ENCODE data around the gene CLIC1. TPM values are rescaled to one million over a fixed set of nuclear protein-coding genes. Genes with fewer than 3 reads are reported as not detected.

CLIC1 gene
- polyA plus RNA-seq, 1 experiment, result 466 TPM

GRCh38 chr6:31733734-31734133, 2.6 kb downstream of the CLIC1 start:
- H3K9me3 ChIP-seq (ENCODE audit: control insufficient read depth, insufficient read depth, low read length), result peaks cover 4% of the 10 kb centered on the region; the same call in 1 of the 2 replicates
- DNase-seq (ENCODE audit: low read depth, low spot score), result no peak
- ChIA-PET POLR2A (no interaction called here), CTCF (interaction anchor here (0.6 to 0.7 kb wide), 2 partner anchors 73 to 110 kb away, joined by 3 to 11 read pairs; partner anchors contain the start of gene LSM2)
- H3K27me3 ChIP-seq (ENCODE audit: control insufficient read depth, insufficient read depth, low read length), result no peaks in the 10 kb centered on the region
- TF ChIP-seq CTCF (IDR thresholded peaks at IDR 0.05; ENCODE audit: low read depth, low read length), result no peak
- no peak overlapping the region for H3K27ac ChIP-seq (ENCODE audit: low read depth, low read length)
- H3K4me3 ChIP-seq (ENCODE audit: low read depth, low read length), result peak overlapping the region; percentile 96

GRCh38 chr6:31732029-31732428, 4.3 kb downstream of the CLIC1 start:
- POLR2A ChIA-PET, result no interaction called here

GRCh38 chr6:31730631-31731086, 5.7 kb downstream of the CLIC1 start:
- CTCF ChIA-PET, result interaction anchor here (0.5 to 2.8 kb wide), 4 partner anchors 8 to 100 kb away, joined by 3 to 11 read pairs (median 6); partner anchors contain the start of gene MSH5
- no peak for TF ChIP-seq CTCF (IDR thresholded peaks at IDR 0.05; ENCODE audit: low read depth, low read length)
- Histone ChIP-seq H3K27ac (ENCODE audit: low read depth, low read length) (peak overlapping the region; percentile 90), H3K27me3 (ENCODE audit: control insufficient read depth, insufficient read depth, low read length) (no peaks in the 10 kb centered on the region), H3K4me3 (ENCODE audit: low read depth, low read length) (no peak overlapping the region; the same call in 1 of the 2 replicates), H3K9me3 (ENCODE audit: control insufficient read depth, insufficient read depth, low read length) (peaks cover 4% of the 10 kb centered on the region; the same call in 1 of the 2 replicates)
- POLR2A ChIA-PET, result interaction anchor here (1.5 kb wide), 1 partner anchor 9 kb away, joined by 5 read pairs; the partner anchor contains the start of gene MSH5
- no peak for DNase-seq (ENCODE audit: low read depth, low spot score)

More at GRCh38 chr6:31732029-31732428, 4.3 kb downstream of the CLIC1 start:
- H3K27ac ChIP-seq (ENCODE audit: low read depth, low read length), result no peak overlapping the region
- CTCF ChIA-PET, result interaction anchor here (1.2 to 1.3 kb wide), 2 partner anchors 37 to 59 kb away, joined by 4 to 6 read pairs; no protein-coding TSS in a partner anchor
- no peak for DNase-seq (ENCODE audit: low read depth, low spot score)
- peaks cover 4% of the 10 kb centered on the region; the same call in 1 of the 2 replicates for H3K9me3 ChIP-seq (ENCODE audit: control insufficient read depth, insufficient read depth, low read length)
- no peak for TF ChIP-seq CTCF (IDR thresholded peaks at IDR 0.05; ENCODE audit: low read depth, low read length)
- H3K27me3 ChIP-seq (ENCODE audit: control insufficient read depth, insufficient read depth, low read length), result no peaks in the 10 kb centered on the region
- no peak overlapping the region for H3K4me3 ChIP-seq (ENCODE audit: low read depth, low read length)

- ChIA-PET CTCF (interaction anchor here (0.5 to 2.8 kb wide), 13 partner anchors 9 to 222 kb away, joined by 3 to 11 read pairs (median 4); partner anchors contain the start of gene MSH5), POLR2A (interaction anchor here (0.9 to 1.5 kb wide), 5 partner anchors 10 to 97 kb away, joined by 3 to 8 read pairs (median 4); partner anchors contain the start of genes HSPA1A, HSPA1B, HSPA1L and LSM2)
- Histone ChIP-seq H3K4me3 (ENCODE audit: low read depth, low read length) (peak overlapping the region; percentile 90), H3K27me3 (ENCODE audit: control insufficient read depth, insufficient read depth, low read length) (no peaks in the 10 kb centered on the region), H3K27ac (ENCODE audit: low read depth, low read length) (peak overlapping the region; percentile 90), H3K9me3 (ENCODE audit: control insufficient read depth, insufficient read depth, low read length) (peaks cover 4% of the 10 kb centered on the region; the same call in 1 of the 2 replicates)
- DNase-seq (ENCODE audit: low read depth, low spot score), result peak; percentile 75
- no peak for TF ChIP-seq CTCF (IDR thresholded peaks at IDR 0.05; ENCODE audit: low read depth, low read length)
Observed at GRCh38 chr6:31729979-31730630, 6.2 kb downstream of the CLIC1 start.
